GM19372 (cell line): Measurements from ENCODE around the gene OOSP4B.
"Not testable (repeated sequence)": the region's sequence is repeated elsewhere in the genome, so short reads cannot be mapped to it uniquely, and the experiment has no call there.

Experiments
- ATAC-seq: cut with Tn5 transposase; IDR thresholded peaks from one replicate; pipeline ENCODE4 v1.9.1; 2021; ENCODE audit warnings: mild to moderate bottlenecking, low read depth, moderate library complexity; ENCODE audit not compliant: unreplicated experiment

The OOSP4B gene

DNA sequence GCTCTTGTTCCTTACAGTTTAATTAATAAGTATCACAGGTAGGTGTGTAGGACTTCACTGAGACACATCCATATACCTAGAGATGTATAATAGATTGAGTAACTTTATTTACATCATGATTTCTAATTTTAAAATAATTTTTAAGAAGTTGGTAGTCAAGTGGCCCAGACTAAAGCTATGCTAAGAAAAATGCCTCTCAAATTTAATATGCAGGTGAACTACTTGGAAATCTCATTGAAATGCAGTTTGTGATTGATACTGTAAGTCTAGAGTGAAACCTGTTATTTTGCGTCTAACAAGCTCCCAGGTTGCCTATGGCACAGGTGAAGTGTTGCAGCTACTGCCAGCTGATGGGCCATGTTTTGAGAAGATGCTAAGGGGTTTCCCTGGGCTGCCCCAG, at the start of gene OOSP4B:
Gene OOSP4B, plus strand, starts transcription at position 301 of the 400 bp plus-strand sequence.
- no peak for ATAC-seq

DNA sequence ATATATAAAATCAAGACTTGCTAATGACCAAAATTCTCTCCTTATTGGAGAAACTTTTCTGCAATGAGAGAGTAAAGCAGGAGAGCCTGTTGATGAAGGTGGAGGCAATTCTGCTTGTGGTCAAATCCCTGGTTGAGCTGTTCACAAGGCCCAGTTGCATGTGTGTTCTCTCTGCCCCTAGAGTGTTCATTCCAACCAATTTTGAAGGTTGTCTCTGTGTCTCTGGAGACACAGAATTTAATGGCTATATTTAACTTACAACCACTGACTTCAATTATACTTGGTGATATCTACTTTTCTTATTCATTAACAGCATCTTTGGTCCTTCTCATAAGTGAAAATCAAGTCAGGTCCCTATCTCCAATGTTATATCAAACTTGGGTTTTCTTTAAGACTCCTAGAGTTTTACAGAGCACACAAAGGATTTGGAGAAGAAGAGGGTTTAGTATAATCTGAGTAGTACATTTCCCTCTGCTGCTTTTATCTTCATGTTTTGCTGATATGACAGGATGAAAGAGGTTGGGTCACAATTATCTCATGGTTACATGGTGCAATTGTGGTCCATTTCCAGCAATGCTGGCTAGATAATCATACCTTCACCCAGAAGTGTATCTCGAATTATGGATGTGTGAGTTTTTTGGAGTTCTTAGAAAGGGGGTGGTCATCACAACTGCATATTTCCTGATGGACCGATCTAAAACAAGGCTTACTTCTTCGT, 49.1 kb upstream of the OOSP4B start:
- ATAC-seq, result no peak

DNA sequence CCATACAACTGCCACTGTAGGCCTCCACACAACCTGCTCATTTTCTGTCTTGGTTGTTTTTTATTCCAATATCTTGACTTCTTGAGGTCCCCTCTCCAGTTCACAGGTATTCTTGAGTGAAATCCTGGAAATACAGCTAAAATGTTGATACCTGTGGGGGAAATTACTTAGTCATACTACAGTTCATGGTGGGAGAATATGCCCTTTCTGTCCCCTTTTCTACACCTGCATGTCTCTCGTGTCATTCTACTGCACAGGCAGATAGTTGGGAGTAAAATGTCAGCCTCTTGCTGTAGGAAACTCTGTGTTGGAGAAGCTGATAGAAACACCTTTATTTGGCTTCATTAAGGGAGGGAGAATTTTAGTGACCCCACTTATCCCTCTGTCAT, 48.6 kb upstream of the OOSP4B start:
- ATAC-seq, result no peak

GRCh38 chr11:59973097-59973496, 43.9 kb upstream of the OOSP4B start:
- no peak for ATAC-seq

GRCh38 chr11:59981106-59981770, 35.7 kb upstream of the OOSP4B start:
- ATAC-seq, result no peak

DNA sequence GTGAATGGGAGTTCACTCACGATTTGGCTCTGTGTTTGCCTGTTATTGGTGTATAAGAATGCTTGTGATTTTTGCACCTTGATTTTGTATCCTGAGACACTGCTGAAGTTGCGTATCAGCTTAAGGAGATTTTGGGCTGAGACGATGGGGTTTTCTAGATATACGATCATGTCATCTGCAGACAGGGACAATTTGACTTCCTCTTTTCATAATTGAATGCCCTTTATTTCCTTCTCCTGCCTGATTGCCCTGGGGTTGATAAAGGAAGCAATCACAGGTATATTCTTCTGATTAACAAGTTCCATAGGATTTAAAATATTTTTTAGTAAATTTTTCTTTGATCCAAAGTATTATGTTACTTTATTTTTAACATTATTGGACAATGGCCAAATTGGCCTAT, 34.9 kb upstream of the OOSP4B start:
- not testable (repeated sequence) for ATAC-seq

GRCh38 chr11:59983212-59983611, 33.8 kb upstream of the OOSP4B start:
- no peak for ATAC-seq

- no peak for ATAC-seq
These were observed 32.6 kb upstream of the OOSP4B start for GRCh38 chr11:59984368-59984767.

DNA sequence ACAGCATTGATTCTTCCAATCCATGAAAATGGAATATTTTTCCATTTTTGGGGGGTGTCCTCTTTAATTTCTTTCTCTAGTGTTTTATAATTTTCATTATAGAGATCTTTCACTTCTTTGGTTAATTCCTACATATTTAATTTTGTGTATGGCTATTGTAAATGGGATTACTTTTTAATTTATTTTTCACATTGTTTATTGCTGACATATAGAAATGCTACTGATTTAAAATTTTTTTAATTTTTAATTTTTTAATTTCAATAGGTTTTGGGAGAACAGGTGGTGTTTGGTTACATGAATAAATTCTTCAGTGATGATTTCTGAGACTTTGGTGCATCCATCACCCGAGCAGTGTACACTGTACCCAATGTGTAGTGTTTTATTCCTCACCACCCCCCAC, 26.6 kb upstream of the OOSP4B start:
- no peak for ATAC-seq

- ATAC-seq, result no peak
These were observed 24.6 kb upstream of the OOSP4B start for GRCh38 chr11:59992425-59992824.

GRCh38 chr11:59997800-59998199, 19.2 kb upstream of the OOSP4B start:
- ATAC-seq, result no peak

DNA sequence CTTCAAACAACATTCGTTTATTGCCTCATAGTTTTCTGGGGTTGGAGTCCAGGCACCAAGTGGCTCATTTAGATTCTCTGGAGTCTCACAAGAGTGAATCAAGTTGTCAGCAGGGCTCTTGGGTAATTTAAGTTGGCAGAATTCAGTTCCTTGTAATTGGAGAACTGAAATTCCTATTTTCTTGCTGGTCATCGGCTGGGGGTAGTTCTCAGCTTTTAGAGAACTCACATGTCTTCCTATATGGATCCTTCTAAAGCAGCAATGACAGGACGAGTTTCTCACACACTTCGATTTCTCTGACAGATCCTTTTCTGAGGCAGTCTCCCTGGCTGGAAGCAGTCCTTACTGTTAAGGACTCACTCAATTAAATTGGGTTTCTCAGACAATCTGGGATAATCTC, 17.3 kb upstream of the OOSP4B start:
- no peak for ATAC-seq

DNA sequence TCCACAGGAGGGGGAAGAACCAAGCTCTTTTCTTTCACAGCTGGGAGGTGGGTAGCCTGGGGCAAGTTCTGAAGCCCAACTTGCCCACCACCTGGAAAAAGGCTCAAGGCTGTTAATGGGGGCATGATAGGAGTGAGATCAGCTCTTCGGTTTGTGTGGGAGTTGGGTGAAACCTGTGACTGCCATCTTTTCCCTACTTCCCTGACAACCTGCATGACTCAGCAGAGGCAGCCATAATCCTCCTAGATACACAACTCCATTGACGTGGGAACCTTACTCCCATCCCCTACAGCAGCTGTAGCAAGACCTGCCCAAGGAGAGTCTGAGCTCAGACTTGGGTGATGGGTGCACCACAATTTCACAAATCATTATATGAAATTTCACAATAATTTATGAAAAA, 13.3 kb upstream of the OOSP4B start:
- no peak for ATAC-seq

- no peak for ATAC-seq
These were observed 11.6 kb upstream of the OOSP4B start for GRCh38 chr11:60005360-60005759.

DNA sequence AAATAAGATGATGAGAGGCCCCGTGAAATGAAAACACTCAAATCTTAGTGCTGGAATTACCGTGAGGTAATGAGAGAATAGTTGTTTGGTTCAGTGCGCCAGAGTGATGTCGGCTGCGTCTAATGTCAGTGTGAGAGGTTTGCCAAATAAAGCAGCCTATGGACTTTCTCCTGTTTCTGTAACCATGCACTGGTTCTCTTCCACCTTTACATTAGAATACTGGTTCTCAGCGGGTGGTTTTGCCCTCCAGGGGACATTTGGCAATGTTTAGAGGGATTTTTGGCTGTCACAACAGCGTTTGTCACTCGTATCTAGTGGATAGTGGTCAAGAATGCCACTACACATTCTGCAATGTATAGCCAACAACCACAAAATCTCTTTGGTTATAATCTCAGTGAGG, 1.1 kb downstream of the OOSP4B start:
- ATAC-seq, result no peak

- not testable (repeated sequence) for ATAC-seq
These were observed 3.4 kb downstream of the OOSP4B start for GRCh38 chr11:60020376-60020775.

DNA sequence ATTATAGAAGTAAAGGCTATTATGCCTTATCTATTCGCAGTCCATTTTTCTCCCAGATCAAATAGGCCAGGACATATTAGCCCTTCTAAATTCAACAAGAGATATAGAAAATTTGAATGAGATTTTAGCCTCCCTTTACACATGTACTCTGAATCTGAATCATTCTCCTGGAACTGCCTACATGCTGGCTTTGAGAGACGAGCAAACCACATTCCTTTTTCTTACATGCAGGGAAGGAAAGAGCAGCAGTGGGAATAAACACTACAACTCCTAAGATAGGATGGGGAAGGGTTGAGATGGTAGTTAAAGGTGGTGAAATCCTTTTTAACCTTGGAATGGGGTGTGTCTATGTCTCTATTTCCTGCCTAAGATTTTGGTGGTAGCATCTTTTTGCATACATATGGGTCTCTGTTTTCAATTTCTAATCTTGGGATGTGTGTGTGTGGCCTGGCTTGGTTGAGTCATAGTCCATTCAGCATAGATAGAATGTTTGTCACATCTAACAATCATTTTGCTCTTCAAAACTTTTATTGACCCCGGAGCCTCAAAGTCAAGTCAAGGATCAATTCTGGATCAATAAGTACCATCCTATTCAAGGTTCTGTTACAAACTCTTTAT, 12.1 kb downstream of the OOSP4B start:
- ATAC-seq, result no peak

- no peak for ATAC-seq
These were observed 23.1 kb downstream of the OOSP4B start, which contains the start of gene OOSP2 for GRCh38 chr11:60040109-60040508. Gene OOSP2 (plus strand): TSS chr11:60040409. CDS start chr11:60040460, 51 bp downstream.

- ATAC-seq, result not testable (repeated sequence)
These were observed 33.4 kb downstream of the OOSP4B start for GRCh38 chr11:60050422-60050821.

- ATAC-seq, result not testable (repeated sequence)
These were observed 33.9 kb downstream of the OOSP4B start for GRCh38 chr11:60050839-60051238.

GRCh38 chr11:60056349-60056969, 39.5 kb downstream of the OOSP4B start, which contains the start of gene MS4A3:
Gene MS4A3 (plus strand): TSS chr11:60056665. CDS start chr11:60061161, 4,496 bp downstream.
- ATAC-seq, result no peak
